GM19035 (cell line): ENCODE results near the gene TECTA.

Source experiments
- ATAC-seq: cut with Tn5 transposase; IDR thresholded peaks from one replicate; pipeline ENCODE4 v1.9.1; 2021; ENCODE audit not compliant: unreplicated experiment

The TECTA gene

DNA sequence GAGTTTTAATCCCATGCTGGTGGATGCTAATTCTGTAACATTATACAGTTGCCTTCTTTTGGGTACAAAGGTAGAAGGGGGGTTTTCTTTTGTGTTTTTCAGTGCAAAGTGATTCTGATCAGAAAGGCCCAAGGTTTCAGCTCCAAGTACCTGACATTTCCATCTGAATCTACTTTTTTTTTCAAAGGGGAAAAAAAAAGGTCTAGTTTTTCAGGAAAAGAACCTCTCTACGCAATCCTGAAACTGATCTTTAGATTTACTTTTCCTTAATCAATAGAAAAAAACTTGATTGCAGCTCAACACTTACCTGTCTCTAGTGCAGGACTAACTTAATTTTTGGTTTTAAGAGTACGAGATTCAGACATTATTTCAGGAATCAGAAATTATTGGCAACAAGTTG is at the start of gene TECTA:
TSS of gene TECTA (plus strand) at position 301 of the 400 bp plus-strand sequence. CDS start 1,423 bp downstream, outside the sequence.
- no peak for ATAC-seq

DNA sequence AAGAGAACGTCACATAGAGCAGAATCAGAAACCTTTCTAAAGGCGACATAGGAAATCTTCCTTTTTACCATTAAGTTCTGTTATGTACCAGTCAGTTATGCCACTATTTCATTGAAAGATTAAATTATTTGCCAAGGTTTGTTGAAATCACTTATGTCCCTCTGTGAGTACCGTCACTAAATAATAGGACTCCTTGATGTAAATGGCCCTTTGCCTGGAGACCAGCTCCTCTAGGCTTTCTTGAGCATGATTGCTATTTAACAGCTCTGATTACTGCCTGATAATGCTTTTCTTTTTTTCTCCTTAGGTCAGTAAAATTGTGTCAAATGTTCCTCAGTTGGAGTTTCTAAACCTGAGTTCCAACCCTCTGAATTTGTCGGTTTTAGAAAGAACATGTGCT is 47.8 kb upstream of the TECTA start:
- no peak for ATAC-seq

GRCh38 chr11:121054266-121054665 is 46.8 kb upstream of the TECTA start:
- no peak for ATAC-seq

GRCh38 chr11:121055076-121055475 is 46.0 kb upstream of the TECTA start:
- no peak for ATAC-seq

- no peak for ATAC-seq
Observed at GRCh38 chr11:121057922-121058321, 43.1 kb upstream of the TECTA start.

DNA sequence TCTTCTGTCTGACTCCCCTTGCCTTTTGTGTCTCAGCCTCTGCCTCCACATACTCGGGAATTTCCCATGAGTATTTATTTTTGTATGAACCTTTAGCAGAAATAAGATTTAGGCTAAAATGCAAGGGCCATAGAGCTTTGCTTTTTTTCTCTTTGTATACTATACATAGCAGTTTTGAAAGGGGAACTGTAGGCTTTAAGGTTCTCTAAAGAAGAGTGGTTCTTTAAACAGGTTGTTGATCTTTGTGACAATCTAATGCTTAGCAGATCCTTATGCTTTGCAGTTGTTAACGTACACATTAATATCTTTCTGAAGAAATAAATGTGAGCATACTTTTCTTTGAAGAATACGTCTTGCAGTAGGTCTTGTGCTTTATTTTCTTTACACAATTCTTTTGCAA is 42.1 kb upstream of the TECTA start:
- no peak for ATAC-seq

DNA sequence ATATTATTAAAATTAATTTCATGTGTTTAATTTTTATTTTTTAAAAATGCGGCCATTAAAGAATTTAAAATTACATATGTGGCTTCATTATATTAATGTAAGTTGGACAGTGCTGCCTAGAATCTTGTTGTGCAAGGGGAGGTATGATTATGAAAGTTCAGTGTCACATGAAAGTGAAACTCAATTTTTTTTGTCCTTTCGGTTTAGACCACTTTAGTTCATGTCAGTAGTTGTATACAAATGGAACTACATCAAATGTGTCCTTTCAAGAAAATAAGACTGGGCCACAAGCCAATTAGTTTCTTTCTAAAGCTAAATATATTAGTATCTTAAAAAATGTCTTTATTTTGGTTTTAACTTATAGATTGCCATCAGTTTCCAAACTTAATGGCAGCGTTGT is 41.4 kb upstream of the TECTA start:
- peak; percentile 100 for ATAC-seq

DNA sequence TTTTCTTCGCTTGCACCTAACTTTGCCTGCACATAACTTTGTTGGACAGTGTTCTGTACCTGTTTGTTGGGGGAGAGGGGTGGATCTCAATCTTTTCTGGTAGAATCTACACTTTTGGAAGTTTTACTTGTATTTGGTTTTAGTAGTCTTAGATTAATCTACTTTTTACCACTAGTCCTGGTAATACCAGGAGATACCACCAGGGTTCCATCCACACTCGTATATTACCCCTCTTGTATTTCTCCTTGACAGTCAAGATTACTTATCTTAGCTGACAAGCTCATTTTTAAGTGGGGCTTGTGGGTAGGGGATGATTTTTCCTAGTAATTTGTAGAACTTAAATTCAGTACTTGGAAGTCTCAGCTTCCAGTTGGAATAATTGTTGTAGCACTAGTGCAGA is 37.3 kb upstream of the TECTA start:
- no peak for ATAC-seq

DNA sequence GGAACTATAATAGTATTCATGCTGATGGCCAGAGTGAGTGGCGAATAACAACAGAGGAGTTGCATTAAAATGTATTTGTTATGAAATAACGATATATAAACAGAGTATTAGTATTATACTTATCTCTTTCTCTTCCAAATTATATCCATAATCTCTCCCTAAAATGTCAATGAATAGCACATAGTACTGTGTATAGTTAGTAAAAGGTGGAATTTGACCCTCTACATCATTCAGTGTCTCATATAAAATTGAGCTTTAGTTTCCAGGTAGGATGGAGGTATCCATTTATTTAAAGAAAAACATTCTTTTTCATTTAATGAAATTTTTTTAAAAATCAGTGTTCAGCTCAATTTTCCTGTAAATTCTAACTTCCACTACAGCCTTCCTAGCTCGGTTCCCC is 34.4 kb upstream of the TECTA start:
- ATAC-seq: no peak

- ATAC-seq: no peak
Observed at GRCh38 chr11:121067026-121067425, 34.0 kb upstream of the TECTA start.

GRCh38 chr11:121067453-121067852 is 33.6 kb upstream of the TECTA start:
- ATAC-seq: no peak

GRCh38 chr11:121067962-121068647 is 32.9 kb upstream of the TECTA start:
- no peak for ATAC-seq

DNA sequence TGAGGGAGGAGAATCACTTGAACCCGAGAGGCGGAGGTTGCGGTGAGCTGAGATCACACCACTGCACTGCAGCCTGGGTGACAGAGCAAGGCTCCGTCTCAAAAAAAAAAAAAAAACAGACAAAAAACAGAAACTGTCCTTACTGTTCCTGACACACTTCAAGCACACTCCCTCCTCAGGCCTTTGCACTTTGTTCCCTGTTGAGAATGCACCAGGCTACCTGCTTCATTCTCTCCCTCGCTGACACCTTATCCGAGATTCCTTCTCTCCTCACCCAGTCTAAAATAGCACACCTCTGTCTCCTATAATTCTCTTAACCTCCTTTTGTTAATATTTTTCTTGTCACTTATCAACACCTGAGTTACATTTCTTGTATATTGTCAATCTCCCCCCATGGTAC is 32.3 kb upstream of the TECTA start:
- no peak for ATAC-seq

DNA sequence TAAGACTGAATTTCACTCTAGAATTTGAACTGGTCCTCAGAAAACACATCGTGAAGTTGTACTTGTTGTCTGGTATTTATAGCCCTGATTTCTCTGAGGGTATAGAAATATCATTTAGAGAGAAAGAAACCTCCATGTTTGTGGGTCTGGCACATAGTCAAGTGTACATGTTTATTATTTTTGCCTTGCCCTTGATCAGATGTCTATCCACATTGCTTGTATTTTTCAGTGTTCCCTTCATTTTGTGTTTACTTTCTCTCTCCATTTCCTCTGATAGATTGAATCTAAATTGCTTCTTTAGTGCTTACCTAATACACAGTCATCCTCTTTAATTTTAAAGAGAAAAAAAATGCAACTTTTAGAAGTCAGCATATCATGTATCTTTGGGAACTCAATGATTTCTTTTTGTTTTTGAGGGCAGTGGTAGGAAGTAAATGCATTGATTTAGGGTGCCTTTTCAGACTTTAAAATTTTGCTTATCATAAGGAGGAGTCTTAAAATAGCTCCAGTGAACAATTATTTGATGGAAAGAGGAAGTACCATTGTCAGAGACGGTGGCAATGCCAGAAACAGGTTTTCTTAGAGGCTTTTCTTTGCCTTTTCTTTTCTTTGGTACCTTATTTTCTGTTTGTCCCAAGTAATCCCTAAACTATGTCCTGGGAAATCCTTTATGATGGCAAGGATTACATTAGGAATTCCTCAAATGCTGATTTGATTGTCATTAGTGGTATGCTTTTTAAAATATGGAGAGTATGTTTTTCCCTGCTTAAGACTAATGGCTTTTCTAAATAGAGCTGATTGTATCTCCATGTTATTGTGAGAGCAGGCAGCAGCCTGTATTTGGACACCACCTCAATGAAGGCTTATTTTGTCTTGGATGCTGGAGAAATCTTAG is 29.8 kb upstream of the TECTA start:
- ATAC-seq: no peak

DNA sequence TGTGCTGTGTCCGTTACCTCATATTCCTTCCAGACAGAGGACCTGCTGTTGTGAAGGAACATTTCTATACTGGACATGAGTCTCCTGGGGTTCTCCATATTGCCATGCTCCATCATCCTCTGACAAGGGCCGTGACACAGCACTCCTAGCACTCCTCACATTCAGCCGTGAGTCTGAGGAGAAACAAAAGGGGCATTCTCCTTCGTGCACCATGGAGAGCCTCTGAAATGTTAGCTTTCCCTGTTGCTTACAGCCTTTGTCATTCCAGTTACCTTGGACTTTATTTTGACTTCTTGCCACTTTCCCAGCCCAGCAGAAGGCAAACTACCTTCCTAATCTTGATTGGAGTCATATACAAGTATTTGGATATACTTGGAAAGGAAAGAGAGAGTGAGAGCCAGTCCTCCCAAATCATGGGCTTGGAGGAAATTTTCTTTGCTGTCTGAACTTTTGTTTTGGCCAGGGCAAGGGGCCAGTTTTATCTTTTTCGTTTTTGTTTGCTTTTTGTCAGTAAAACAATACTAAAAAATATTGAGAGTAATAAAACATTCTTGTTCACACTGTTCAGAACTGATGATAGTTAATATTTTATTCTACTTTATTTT is 29.1 kb upstream of the TECTA start:
- no peak for ATAC-seq

- ATAC-seq: no peak
Observed at GRCh38 chr11:121081321-121081720, 19.7 kb upstream of the TECTA start.

- no peak for ATAC-seq
Observed at GRCh38 chr11:121082219-121082618, 18.8 kb upstream of the TECTA start.

- no peak for ATAC-seq
Observed at GRCh38 chr11:121082670-121083069, 18.4 kb upstream of the TECTA start.

DNA sequence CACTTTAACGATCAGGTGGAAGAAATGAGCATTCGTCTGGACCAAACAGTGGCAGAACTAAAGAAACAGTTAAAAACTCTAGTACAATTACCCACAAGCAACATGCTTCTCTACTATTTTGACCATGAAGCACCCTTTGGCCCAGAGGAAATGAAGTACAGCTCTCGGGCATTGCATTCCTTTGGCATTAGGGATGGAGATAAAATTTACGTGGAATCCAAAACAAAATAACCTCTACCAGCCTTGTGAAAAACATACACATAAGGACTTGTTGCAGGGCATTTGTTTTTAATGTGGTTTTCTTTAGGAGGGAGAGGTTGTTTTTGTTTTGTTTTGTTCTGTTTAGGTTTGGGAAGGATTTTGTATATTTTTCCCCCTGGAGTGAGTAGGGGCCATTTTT is 14.2 kb upstream of the TECTA start:
- no peak for ATAC-seq

- ATAC-seq: no peak
Observed at GRCh38 chr11:121089566-121089965, 11.5 kb upstream of the TECTA start.

GRCh38 chr11:121090145-121090721 is 10.8 kb upstream of the TECTA start:
- ATAC-seq: no peak
